NCI-H1694 treated with DMSO at 0.1 percent for 48 hours (cell line): ENCODE data around the gene CDH23.

Experiments used
- DNase-seq: peaks from one replicate; lab custom pipeline; 2025; lab: John Stamatoyannopoulos, UW

The CDH23 gene

DNA sequence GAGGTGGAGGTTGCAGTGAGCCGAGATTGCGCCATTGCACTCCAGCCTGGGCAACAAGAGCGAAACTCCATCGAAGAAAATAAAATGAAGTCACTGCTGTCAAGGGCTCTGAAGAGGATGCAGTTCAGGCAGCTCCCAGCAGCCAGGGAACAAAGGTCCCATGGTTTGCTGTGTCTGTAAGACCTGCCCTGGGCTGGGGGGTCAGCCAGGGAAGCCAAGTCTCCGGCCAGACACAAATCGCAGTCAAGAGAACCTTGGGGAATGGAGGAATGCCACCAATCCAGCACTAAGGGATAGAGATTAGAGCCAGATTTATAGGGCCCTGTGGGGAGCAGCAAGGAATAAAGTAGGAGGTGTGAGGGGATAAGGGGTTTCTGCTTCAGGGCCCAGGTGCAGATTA lies 405.5 kb downstream of the CDH23 start:
- no peak for DNase-seq

DNA sequence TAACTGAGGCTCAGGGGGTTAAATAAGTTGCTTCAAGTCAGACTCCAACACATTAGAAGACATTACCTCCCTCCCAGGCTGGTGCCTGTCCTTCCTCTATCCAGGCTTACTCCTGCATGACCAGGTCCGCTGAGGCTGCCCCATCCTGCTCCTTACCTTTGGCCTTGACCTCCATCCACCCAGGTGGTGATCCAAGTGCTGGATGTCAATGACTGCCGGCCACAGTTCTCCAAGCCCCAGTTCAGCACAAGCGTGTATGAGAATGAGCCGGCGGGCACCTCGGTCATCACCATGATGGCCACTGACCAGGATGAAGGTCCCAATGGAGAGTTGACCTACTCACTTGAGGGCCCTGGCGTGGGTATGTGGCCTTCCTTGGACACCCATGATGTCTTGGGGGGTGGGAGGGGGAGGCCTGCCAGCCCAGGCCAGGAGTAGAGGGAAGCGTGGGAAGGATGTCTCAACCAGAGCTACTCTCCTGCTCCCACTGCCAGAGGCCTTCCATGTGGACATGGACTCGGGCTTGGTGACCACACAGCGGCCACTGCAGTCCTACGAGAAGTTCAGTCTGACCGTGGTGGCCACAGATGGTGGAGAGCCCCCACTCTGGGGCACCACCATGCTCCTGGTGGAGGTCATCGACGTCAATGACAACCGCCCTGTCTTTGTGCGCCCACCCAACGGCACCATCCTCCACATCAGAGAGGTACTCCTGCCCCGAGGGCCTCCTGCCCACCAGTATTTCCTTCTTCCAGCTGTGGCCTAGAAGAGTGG lies 406.2 kb downstream of the CDH23 start:
- DNase-seq, result no peak

- no peak for DNase-seq
Observed at GRCh38 chr10:71804077-71804476, 407.4 kb downstream of the CDH23 start.

DNA sequence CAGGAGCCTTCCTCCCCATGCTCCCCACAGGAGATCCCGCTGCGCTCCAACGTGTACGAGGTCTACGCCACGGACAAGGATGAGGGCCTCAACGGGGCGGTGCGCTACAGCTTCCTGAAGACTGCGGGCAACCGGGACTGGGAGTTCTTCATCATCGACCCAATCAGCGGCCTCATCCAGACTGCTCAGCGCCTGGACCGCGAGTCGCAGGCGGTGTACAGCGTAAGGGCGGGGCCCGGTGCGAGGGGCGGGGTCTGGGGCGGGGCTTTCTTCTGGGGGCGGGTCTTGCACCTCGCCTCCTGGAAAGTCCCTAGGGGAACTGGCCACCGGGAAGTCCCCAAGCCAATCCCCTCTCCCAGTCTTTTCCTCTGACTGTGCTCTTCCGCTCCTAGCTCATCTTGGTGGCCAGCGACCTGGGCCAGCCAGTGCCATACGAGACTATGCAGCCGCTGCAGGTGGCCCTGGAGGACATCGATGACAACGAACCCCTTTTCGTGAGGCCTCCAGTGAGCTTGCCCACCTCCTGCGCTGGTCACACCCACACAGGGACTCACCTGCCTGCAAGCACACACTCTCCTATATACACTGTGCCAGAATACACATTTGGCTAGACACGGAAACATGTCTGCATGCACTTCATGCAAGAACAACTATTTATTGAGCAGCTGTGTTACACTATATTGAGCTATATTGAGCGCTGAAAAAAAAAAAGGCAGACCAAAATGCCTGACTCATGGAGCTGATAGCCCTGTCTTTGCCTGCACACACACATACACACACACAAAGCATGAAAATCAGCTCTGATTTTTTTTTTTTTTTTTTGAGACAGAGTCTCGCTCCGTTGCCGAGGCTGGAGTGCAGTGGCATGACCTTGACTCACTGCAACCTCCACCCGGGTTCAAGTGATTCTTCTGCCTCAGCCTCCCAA lies 409.3 kb downstream of the CDH23 start:
- DNase-seq, result no peak

- no peak for DNase-seq
Observed at GRCh38 chr10:71806704-71807556, 410.2 kb downstream of the CDH23 start.

DNA sequence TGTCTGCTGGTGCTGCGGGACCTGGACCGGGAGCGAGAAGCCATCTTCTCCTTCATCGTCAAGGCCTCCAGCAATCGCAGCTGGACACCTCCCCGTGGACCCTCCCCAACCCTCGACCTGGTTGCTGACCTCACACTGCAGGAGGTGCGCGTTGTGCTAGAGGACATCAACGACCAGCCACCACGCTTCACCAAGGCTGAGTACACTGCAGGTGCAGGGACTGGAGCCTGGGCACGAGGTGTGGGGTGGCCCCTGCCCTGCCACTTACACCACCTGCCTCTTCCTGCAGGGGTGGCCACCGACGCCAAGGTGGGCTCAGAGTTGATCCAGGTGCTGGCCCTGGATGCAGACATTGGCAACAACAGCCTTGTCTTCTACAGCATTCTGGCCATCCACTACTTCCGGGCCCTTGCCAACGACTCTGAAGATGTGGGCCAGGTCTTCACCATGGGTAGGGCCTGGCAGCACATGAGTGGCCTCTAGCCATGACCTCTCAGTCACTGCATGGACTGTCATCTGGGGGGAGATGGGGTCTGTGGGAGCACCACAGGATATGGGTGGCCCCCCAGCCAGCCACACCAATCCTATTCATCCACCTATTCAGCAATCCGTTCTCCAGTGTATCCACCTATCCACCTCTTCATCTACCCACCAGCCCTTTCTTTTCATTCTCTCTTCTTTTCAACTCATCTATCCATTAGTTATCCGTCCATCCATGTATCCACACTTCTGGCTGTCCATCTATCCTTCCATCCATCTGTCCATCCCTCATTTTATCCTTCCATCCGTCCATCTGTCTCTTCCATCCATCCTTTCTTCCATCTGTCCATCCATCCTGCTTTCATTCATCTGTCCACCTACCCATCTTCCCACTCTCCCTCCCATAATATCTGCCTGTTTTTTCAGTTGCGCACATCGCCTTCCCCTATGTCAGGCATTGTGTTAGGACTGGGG lies 411.1 kb downstream of the CDH23 start:
- DNase-seq, result no peak

- no peak for DNase-seq
Observed at GRCh38 chr10:71809628-71810027, 412.9 kb downstream of the CDH23 start.

GRCh38 chr10:71810048-71810750 lies 413.5 kb downstream of the CDH23 start:
- DNase-seq, result no peak

- DNase-seq, result no peak
Observed at GRCh38 chr10:71811351-71811750, 414.6 kb downstream of the CDH23 start.

- DNase-seq, result no peak
Observed at GRCh38 chr10:71812016-71812912, 415.5 kb downstream of the CDH23 start.

DNA sequence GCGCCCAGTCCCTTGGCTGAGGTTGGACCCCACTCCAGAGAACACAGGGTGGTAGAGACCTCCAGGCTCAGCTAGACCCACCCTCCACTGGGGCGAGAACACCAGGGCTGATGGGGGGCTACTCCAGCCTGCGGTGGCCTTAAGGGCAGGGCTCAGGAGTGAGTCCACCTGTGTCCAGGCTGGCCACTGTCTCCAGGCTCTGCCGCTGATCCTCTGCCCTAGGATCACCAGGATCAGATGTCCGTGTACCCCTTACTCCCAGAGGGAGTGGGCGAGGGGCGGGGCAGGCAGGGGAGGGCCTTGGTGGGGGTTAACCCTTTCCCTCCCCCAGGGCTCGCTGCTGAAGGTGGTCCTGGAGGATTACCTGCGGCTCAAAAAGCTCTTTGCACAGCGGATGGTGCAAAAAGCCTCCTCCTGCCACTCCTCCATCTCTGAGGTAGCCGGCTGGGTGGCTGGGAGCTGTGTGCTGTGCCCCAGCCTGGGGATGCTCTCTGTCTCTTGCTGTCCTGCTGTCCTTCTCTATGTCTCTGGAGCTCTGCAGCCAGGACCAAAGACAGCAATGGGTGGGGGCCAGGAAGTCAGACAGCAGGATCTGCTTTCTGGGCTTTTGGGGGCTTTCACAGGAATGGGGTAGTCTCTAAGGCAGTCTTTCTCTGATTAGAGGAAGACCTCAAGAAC lies 416.3 kb downstream of the CDH23 start:
- no peak for DNase-seq

GRCh38 chr10:71814922-71815411 lies 418.2 kb downstream of the CDH23 start:
- no peak for DNase-seq

- no peak for DNase-seq
Observed at GRCh38 chr10:71815515-71816130, 418.9 kb downstream of the CDH23 start.

GRCh38 chr10:71816421-71816851 lies 419.7 kb downstream of the CDH23 start:
- DNase-seq, result no peak

GRCh38 chr10:71816936-71817618 lies 420.4 kb downstream of the CDH23 start:
- no peak for DNase-seq

DNA sequence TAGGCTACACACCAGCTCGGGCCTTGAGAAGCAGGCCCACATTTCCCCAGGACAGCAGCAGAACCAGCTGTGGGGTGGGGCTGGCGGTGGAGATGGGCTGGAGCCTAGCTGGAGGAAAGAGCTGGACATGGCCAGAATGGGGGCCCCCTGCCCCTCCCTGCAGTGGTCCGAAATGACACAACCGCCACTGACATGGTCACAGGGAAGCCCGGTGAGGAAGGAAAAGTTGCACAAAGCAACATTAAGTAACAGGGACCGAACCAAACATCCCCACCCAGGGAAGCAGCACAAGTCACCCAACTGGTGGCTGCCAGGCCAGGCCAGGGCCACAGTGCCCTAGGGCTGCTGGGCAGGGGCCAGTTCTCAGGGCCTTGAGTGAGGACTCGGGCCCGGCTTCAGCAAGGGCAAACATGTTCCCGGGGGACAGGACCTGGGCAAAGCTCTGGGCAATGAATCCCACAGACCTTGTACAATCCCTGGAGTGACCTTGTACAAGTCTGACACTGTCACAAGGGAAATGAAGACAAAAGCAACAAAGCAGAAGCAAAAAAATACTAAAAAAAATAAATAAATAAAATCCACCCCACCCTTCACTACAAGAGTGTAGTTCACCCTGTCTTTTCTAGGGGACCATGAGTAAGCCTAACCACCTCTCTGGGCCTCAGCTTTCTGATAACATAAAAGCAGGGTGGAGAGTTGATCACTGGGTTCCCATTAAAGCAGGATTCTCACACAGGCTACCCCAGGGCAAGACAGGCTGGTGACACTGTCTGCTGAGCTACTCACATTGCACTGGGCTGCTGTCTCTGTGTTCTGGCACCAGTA lies 421.3 kb downstream of the CDH23 start:
- no peak for DNase-seq
